CD14-positive monocyte (primary cell): ENCODE data around the gene KIF5C. TPM values are rescaled to one million over a fixed set of nuclear protein-coding genes. Genes with fewer than 3 reads are reported as not detected.

Source experiments
- DNase-seq, 3 donors: peaks; one replicate each; pipeline ENCODE4 v3.0.0-alpha.2; 2011 to 2022
- H2AFZ ChIP-seq: 2 replicates; pipeline ENCODE4 v1.6.0; 2012; ENCODE audit warnings: mild to moderate bottlenecking, low read depth, low read length, inconsistent platforms; ENCODE audit not compliant: insufficient read depth, poor library complexity, severe bottlenecking
- H3K27ac ChIP-seq, 2 donors: 1 replicate in 1 of 2; 2 replicates in 1 of 2; pipeline ENCODE4 v1.5.1; 2012 to 2013; ENCODE audit warnings: low read length in 2 of 2, control low read depth in 1 of 2, inconsistent platforms in 1 of 2, low read depth in 1 of 2, mild to moderate bottlenecking in 1 of 2
- H3K27me3 ChIP-seq, 2 donors: one replicate each; pipeline versions ENCODE4 v1.6.0 to v1.6.1; 2011 to 2013; ENCODE audit warnings: low read length in 2 of 2; ENCODE audit not compliant: control insufficient read depth in 2 of 2, insufficient read depth in 2 of 2
- H3K36me3 ChIP-seq, 2 donors: replicated peaks in 1 of 2; 1 replicate in 1 of 2; 2 replicates in 1 of 2; pipeline versions ENCODE4 v1.5.1 to v1.6.1; 2012 to 2013; ENCODE audit warnings: low read length in 2 of 2, control low read depth in 1 of 2, inconsistent platforms in 1 of 2, mild to moderate bottlenecking in 1 of 2; ENCODE audit not compliant: insufficient read depth in 2 of 2, control insufficient read depth in 1 of 2
- H3K4me1 ChIP-seq, 2 donors: 1 replicate in 1 of 2; 2 replicates in 1 of 2; pipeline versions ENCODE4 v1.5.1 to v1.6.1; 2012 to 2013; ENCODE audit warnings: low read length in 2 of 2, control low read depth in 1 of 2, inconsistent platforms in 1 of 2, mild to moderate bottlenecking in 1 of 2, moderate library complexity in 1 of 2; ENCODE audit not compliant: insufficient read depth in 2 of 2, control insufficient read depth in 1 of 2
- H3K4me2 ChIP-seq: replicated peaks from 2 replicates; pipeline ENCODE3; 2012; ENCODE audit warnings: low read length, moderate library complexity, mild to moderate bottlenecking; ENCODE audit not compliant: poor library complexity, severe bottlenecking; ENCODE audit errors: extremely low read depth
- H3K4me3 ChIP-seq, 3 experiments: fragments of 200-600 bp in 1 of 3; sonication (generic) in 1 of 3; replicated peaks in 1 of 3; 1 replicate in 2 of 3; 2 replicates in 1 of 3; pipeline ENCODE4 v1.5.1; 2011 to 2013; ENCODE audit warnings: low read length in 3 of 3, mild to moderate bottlenecking in 3 of 3, control low read depth in 2 of 3, low read depth in 2 of 3, inconsistent platforms in 1 of 3, moderate library complexity in 1 of 3
- H3K79me2 ChIP-seq: 2 replicates; pipeline ENCODE4 v1.6.0; 2012; ENCODE audit warnings: mild to moderate bottlenecking, control low read depth, inconsistent platforms, low read length, moderate library complexity; ENCODE audit not compliant: insufficient read depth
- H3K9ac ChIP-seq: 2 replicates; pipeline ENCODE4 v1.6.0; 2017; ENCODE audit warnings: low read length, mild to moderate bottlenecking; ENCODE audit not compliant: insufficient read depth, poor library complexity, severe bottlenecking
- H3K9me3 ChIP-seq, 2 donors: replicated peaks in 1 of 2; 1 replicate in 1 of 2; 2 replicates in 1 of 2; pipeline versions ENCODE4 v1.5.1 to v1.6.1; 2012 to 2013; ENCODE audit warnings: low read length in 2 of 2, control low read depth in 1 of 2; ENCODE audit not compliant: control insufficient read depth in 1 of 2, insufficient read depth in 1 of 2
- H4K20me1 ChIP-seq: 2 replicates; pipeline ENCODE4 v1.6.0; 2012; ENCODE audit warnings: mild to moderate bottlenecking, low read length, control low read depth, moderate library complexity; ENCODE audit not compliant: insufficient read depth
- H3K27ac Mint-ChIP-seq, 7 donors: one replicate each; pipeline ENCODE4 v1.8.0; 2020; ENCODE audit warnings: mild to moderate bottlenecking in 7 of 7, mixed read lengths in 7 of 7, moderate library complexity in 6 of 7, inconsistent platforms in 2 of 7
- H3K27me3 Mint-ChIP-seq, 3 donors: one replicate each; pipeline ENCODE4 v1.8.0; 2021 to 2022; ENCODE audit warnings: low read depth in 3 of 3, mild to moderate bottlenecking in 3 of 3, mixed read lengths in 3 of 3, moderate library complexity in 3 of 3, inconsistent platforms in 1 of 3
- H3K36me3 Mint-ChIP-seq, 2 donors: one replicate each; pipeline ENCODE4 v1.8.0; 2020; ENCODE audit warnings: mixed read lengths in 2 of 2, inconsistent platforms in 1 of 2, mild to moderate bottlenecking in 1 of 2
- H3K4me1 Mint-ChIP-seq: one replicate; pipeline ENCODE4 v1.8.0; 2020; ENCODE audit warnings: mild to moderate bottlenecking, mixed read lengths
- H3K4me3 Mint-ChIP-seq, 2 donors: one replicate each; pipeline ENCODE4 v1.8.0; 2020; ENCODE audit warnings: mild to moderate bottlenecking in 2 of 2, mixed read lengths in 2 of 2, moderate library complexity in 1 of 2
- H3K9me3 Mint-ChIP-seq, 7 donors: one replicate each; pipeline ENCODE4 v1.8.0; 2020 to 2022; ENCODE audit warnings: mixed read lengths in 7 of 7, mild to moderate bottlenecking in 6 of 7, moderate library complexity in 6 of 7, inconsistent platforms in 2 of 7
- WGBS: methylation state at CpG from one replicate; pipeline ENCODE4 v1.1.5; 2013; ENCODE audit warnings: missing lambda C conversion rate; ENCODE audit not compliant: insufficient coverage; 5-methylcytosine and 5-hydroxymethylcytosine counted together
- intact Hi-C, 2 donors: fragments of 100-400 bp; cut with micrococcal nuclease; formaldehyde crosslinking; loops; one replicate each; pipeline versions ENCODE4 v1.15.0 to v1.15.1; 2023
- polyA plus RNA-seq, 3 donors: library from polyadenylated mRNA; depleted of rRNA in 1 of 3; unstranded in 2 of 3; stranded (reverse) in 1 of 3; fragments of 300-500 nt in 2 of 3; fragments of >200 nt in 1 of 3; fragmentation: Illumina TruSeq in 2 of 3; gene quantifications; 1 replicate in 2 of 3; 2 replicates in 1 of 3; pipeline ENCODE4 v1.2.3, GENCODE V29; 2012 to 2021
- TF ChIP-seq, protein P1 (sequence below): fragments of 200-600 bp; IDR thresholded peaks from one replicate; pipeline ENCODE4 v1.8.0; 2022; ENCODE audit warnings: antibody characterized with exemption, mild to moderate bottlenecking

The KIF5C gene
- polyA plus RNA-seq, 3 donors: 0.04 TPM; not detected in 2

DNA sequence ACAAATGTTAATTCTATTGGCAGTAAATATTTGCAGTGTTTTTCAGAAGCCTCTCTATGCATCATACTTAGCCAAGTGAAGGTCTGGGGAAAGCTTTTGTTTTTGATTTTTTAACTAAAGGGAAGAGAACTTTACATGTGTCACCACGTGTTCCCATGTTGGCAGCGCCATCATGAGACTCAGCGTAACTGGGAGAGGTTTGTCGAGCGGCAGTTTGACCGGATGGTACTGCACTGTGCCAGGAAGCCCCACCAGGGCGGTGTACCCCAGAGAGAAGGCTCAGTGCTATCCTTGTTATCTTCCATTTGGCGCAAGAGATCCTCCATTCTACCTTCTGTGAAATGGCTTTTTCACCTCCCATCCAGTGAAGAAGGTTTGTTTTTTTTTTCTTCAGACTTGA, 38.5 kb downstream of the KIF5C start:
- intact Hi-C loops: no loop called here
- Mint-ChIP-seq H3K27me3 (peaks cover 0 to 2% (median 0%) of the 10 kb centered on the region in 3 donors), H3K4me1 (no peaks in the 10 kb centered on the region)

DNA sequence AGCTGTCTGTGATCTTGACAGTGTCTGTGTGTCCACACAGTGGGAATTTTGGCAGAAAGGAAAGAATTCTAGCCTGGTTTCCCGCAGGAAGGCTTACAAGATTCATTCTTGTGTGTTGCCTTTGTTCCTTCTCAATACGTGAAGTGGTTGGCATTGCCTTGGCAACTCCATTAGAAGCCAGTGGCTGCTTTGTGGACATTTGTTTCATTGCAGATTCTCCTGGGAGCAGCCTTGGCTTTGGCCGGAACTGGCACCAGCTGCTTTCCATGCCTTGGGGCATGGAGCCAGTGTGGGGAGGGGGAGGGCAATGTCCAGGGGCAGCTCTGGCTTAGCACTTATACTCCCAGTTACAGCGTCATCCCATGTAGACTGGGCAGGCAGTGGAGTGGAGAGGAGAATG, 39.4 kb downstream of the KIF5C start:
- Mint-ChIP-seq H3K9me3 (peaks cover 8 to 18% (median 13%) of the 10 kb centered on the region in 7 donors), H3K4me3 (no peak overlapping the region), H3K4me1 (no peaks in the 10 kb centered on the region), H3K27ac (no peak overlapping the region), H3K27me3 (peaks cover 0 to 2% (median 0%) of the 10 kb centered on the region in 3 donors), H3K36me3 (no peaks in the 10 kb centered on the region)
- intact Hi-C loops: no loop called here
- TF ChIP-seq, protein P1, sequence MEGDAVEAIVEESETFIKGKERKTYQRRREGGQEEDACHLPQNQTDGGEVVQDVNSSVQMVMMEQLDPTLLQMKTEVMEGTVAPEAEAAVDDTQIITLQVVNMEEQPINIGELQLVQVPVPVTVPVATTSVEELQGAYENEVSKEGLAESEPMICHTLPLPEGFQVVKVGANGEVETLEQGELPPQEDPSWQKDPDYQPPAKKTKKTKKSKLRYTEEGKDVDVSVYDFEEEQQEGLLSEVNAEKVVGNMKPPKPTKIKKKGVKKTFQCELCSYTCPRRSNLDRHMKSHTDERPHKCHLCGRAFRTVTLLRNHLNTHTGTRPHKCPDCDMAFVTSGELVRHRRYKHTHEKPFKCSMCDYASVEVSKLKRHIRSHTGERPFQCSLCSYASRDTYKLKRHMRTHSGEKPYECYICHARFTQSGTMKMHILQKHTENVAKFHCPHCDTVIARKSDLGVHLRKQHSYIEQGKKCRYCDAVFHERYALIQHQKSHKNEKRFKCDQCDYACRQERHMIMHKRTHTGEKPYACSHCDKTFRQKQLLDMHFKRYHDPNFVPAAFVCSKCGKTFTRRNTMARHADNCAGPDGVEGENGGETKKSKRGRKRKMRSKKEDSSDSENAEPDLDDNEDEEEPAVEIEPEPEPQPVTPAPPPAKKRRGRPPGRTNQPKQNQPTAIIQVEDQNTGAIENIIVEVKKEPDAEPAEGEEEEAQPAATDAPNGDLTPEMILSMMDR: no peak
- Histone ChIP-seq H4K20me1 (no peaks in the 10 kb centered on the region), H3K4me2 (no peak overlapping the region), H3K4me1 (no peaks in the 10 kb centered on the region), H3K4me3 (no peak overlapping the region), H3K9ac (no peak overlapping the region), H3K27ac (no peak overlapping the region), H3K79me2 (no peaks in the 10 kb centered on the region), H2AFZ (no peak overlapping the region), H3K36me3 (no peaks in the 10 kb centered on the region), H3K9me3 (peaks cover 7% of the 10 kb centered on the region in 2 donors), H3K27me3 (no peaks in the 10 kb centered on the region)
- no peak for DNase-seq
- WGBS: 95% methylated on average over 4 of the region's 4 CpGs

More for the DNA sequence above, 38.5 kb downstream of the KIF5C start:
- DNase-seq: no peak
- peaks cover 1 to 3% of the 10 kb centered on the region in 2 donors for H3K9me3 ChIP-seq
- H3K79me2 ChIP-seq: no peaks in the 10 kb centered on the region
- H3K36me3 ChIP-seq: no peaks in the 10 kb centered on the region
- no peak overlapping the region for H3K9ac ChIP-seq
- H3K27ac ChIP-seq: no peak overlapping the region
- 100% methylated on average over 6 of the region's 8 CpGs for WGBS
- no peaks in the 10 kb centered on the region for H3K36me3 Mint-ChIP-seq
- H2AFZ ChIP-seq: no peak overlapping the region
- TF ChIP-seq, protein P1: no peak
- H3K27me3 ChIP-seq: no peaks in the 10 kb centered on the region
- no peaks in the 10 kb centered on the region for H3K4me1 ChIP-seq
- H3K4me3 Mint-ChIP-seq: no peak overlapping the region
- no peak overlapping the region for H3K4me3 ChIP-seq
- H3K4me2 ChIP-seq: no peak overlapping the region
- no peak overlapping the region for H3K27ac Mint-ChIP-seq
- no peaks in the 10 kb centered on the region for H4K20me1 ChIP-seq
- peaks cover 2 to 11% (median 4%) of the 10 kb centered on the region in 7 donors for H3K9me3 Mint-ChIP-seq
